Prostate gland (tissue), 2 donors: Measurements from ENCODE around the gene RAVER1. TPM values are rescaled to one million over a fixed set of nuclear protein-coding genes. Genes with fewer than 3 reads are reported as not detected.

Experiments used
- DNase-seq: peaks from one replicate; pipeline ENCODE4 v3.0.0-alpha.2; 2019; ENCODE audit warnings: low spot score
- H3K27ac ChIP-seq, 2 donors: fragments of 200-600 bp; sonication (generic); 2 replicates each; pipeline ENCODE4 v1.5.1; 2017 to 2019
- H3K27me3 ChIP-seq: fragments of 200-600 bp; sonication (generic); replicated peaks from 2 replicates; pipeline ENCODE4 v1.5.1; 2019; ENCODE audit not compliant: insufficient read depth
- H3K36me3 ChIP-seq, 2 donors: fragments of 200-600 bp; sonication (generic); 1 replicate in 1 of 2; 2 replicates in 1 of 2; pipeline versions ENCODE4 v1.5.1 to v1.8.1; 2017 to 2019
- H3K4me1 ChIP-seq: fragments of 200-600 bp; sonication (generic); replicated peaks from 2 replicates; pipeline ENCODE4 v1.5.1; 2019
- H3K4me3 ChIP-seq, 2 donors: fragments of 200-600 bp; sonication (generic); 2 replicates each; pipeline ENCODE4 v1.5.1; 2017 to 2019
- H3K9me3 ChIP-seq: fragments of 200-600 bp; sonication (generic); 2 replicates; pipeline ENCODE4 v1.5.1; 2017
- CTCF ChIP-seq, 4 experiments: fragments of 200-600 bp in 2 of 4; fragments of 450-650 bp in 2 of 4; sonication (generic) in 2 of 4; IDR thresholded peaks; 1 replicate in 3 of 4; 2 replicates in 1 of 4; pipeline ENCODE4 v1.5.1; 2016 to 2019; ENCODE audit warnings: antibody characterized with exemption in 4 of 4, mild to moderate bottlenecking in 2 of 4, moderate library complexity in 2 of 4
- POLR2A ChIP-seq: fragments of 450-650 bp; IDR thresholded peaks from one replicate; pipeline ENCODE4 v1.6.1; 2016; ENCODE audit warnings: antibody characterized with exemption, mild to moderate bottlenecking
- POLR2AphosphoS5 ChIP-seq: sonication (generic); formaldehyde crosslinking; IDR thresholded peaks from one replicate; pipeline ENCODE4 v1.6.1; 2017; ENCODE audit warnings: antibody characterized with exemption
- WGBS: methylation state at CpG from one replicate; pipeline ENCODE4 v1.1.5; 2018; 5-methylcytosine and 5-hydroxymethylcytosine counted together
- intact Hi-C: fragments of 100-400 bp; cut with DNase I; formaldehyde crosslinking; loops from one replicate; pipeline ENCODE4 v1.14.2; 2022
- total RNA-seq, 2 donors: library from RNA; depleted of rRNA; stranded (reverse); fragments of >200 nt; gene quantifications; one replicate each; pipeline ENCODE4 v1.1.0, GENCODE V29; 2016

RAVER1 gene
- total RNA-seq, 2 donors from 2014 or later: 50.2 to 53.2 TPM

DNA sequence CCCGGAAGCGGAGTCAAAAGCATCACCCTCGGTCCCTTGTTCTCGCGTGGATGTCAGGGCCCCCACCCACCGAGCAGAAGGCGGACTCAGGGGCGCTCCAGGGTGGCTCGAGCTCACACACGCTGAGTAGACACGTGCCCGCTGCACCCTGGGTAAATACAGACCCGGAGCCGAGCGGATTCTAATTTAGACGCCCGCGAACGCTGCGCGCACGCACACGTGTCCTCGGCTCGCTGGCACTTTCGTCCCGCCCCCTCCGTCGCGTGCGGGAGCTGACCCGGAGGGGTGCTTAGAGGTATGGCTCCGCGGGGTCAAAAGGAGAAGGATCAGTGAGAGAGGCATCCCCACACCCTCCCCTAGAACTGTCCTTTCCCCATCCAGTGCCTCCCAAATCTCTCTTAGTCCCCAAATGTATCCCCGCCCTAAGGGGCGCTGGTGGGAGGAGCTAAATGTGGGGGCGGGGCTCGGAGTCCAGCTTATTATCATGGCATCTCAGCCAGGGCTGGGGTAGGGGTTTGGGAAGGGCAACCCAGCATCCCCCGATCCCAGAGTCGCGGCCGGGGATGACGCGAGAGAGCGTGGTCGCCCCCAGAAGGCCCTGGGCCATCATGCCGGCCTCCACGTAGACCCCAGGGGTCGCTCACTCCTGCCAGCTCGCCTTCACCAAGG lies 44.0 kb downstream of the RAVER1 start:
- H3K9me3 ChIP-seq: no peaks in the 10 kb centered on the region
- intact Hi-C loops: no loop called here
- under 1% methylated on average over 50 of the region's 50 CpGs for WGBS
- TF ChIP-seq POLR2A: no peak
- no peak for TF ChIP-seq POLR2AphosphoS5
- no peak for TF ChIP-seq CTCF (IDR thresholded peaks at IDR 0.05)
- DNase-seq: no peak
- H3K27me3 ChIP-seq: peaks cover 45% of the 10 kb centered on the region
- no peaks in the 10 kb centered on the region for H3K36me3 ChIP-seq
- no peak overlapping the region for H3K27ac ChIP-seq
- peak overlapping the region; percentile 5 to 17 for H3K4me3 ChIP-seq
- peaks cover 2% of the 10 kb centered on the region for H3K4me1 ChIP-seq

DNA sequence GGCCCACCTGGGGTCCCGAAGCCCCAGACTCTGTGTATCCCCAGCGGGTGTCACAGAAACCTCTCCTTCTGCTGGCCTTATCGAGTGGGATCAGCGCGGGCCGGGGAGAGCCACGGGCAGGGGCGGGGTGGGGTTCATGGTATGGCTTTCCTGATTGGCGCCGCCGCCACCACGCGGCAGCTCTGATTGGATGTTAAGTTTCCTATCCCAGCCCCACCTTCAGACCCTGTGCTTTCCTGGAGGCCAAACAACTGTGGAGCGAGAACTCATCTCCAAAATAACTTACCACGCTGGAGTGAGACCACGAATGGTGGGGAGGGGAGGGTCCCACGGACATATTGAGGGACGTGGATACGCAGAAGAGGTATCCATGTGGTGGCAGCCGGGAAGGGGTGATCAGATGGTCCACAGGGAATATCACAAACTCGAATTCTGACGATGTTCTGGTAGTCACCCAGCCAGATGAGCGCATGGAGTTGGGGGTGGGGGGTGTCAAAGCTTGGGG lies 44.6 kb downstream of the RAVER1 start:
- Histone ChIP-seq H3K27me3 (peaks cover 40% of the 10 kb centered on the region), H3K36me3 (no peaks in the 10 kb centered on the region), H3K4me1 (peaks cover 2% of the 10 kb centered on the region), H3K9me3 (no peaks in the 10 kb centered on the region), H3K4me3 (peak overlapping the region; percentile 5 to 17), H3K27ac (no peak overlapping the region)
- 7% methylated on average over 23 of the region's 23 CpGs for WGBS
- TF ChIP-seq POLR2A (no peak), POLR2AphosphoS5 (no peak), CTCF (IDR thresholded peaks at IDR 0.05) (no peak)
- intact Hi-C loops: no loop called here
- DNase-seq: no peak

DNA sequence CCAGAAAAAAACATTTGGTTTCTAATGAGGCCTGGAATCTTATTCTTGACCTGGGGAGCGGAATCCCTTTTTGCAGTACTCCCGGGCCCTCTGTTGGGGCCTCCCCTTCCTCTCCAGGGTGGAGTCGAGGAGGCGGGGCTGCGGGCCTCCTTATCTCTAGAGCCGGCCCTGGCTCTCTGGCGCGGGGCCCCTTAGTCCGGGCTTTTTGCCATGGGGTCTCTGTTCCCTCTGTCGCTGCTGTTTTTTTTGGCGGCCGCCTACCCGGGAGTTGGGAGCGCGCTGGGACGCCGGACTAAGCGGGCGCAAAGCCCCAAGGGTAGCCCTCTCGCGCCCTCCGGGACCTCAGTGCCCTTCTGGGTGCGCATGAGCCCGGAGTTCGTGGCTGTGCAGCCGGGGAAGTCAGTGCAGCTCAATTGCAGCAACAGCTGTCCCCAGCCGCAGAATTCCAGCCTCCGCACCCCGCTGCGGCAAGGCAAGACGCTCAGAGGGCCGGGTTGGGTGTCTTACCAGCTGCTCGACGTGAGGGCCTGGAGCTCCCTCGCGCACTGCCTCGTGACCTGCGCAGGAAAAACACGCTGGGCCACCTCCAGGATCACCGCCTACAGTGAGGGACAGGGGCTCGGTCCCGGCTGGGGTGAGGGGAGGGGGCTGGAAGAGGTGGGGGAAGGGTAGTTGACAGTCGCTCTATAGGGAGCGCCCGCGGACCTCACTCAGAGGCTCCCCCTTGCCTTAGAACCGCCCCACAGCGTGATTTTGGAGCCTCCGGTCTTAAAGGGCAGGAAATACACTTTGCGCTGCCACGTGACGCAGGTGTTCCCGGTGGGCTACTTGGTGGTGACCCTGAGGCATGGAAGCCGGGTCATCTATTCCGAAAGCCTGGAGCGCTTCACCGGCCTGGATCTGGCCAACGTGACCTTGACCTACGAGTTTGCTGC lies 46.3 kb downstream of the RAVER1 start, which contains the start of gene ICAM4:
Gene ICAM4 (plus strand): TSS at position 153 of the 935 bp plus-strand sequence. CDS start 58 bp downstream, at position 211.
- H3K36me3 ChIP-seq: no peaks in the 10 kb centered on the region
- 27% methylated on average over 54 of the region's 59 CpGs for WGBS
- H3K27ac ChIP-seq: no peak within 1 kb of the TSS
- TF ChIP-seq POLR2A (no peak), POLR2AphosphoS5 (no peak), CTCF (IDR thresholded peaks at IDR 0.05) (no peak)
- H3K4me3 ChIP-seq: no peak within 1 kb of the TSS
- peaks cover 2% of the 10 kb centered on the region for H3K4me1 ChIP-seq
- peaks cover 25% of the 10 kb centered on the region for H3K27me3 ChIP-seq
- H3K9me3 ChIP-seq: no peaks in the 10 kb centered on the region
- intact Hi-C loops: no loop called here
- no peak for DNase-seq

GRCh38 chr19:10285393-10285792 lies 47.9 kb downstream of the RAVER1 start:
- TF ChIP-seq POLR2AphosphoS5 (no peak), CTCF (IDR thresholded peaks at IDR 0.05) (no peak), POLR2A (no peak)

More at GRCh38 chr19:10285393-10285792, 47.9 kb downstream of the RAVER1 start:
- H3K4me3 ChIP-seq: no peak overlapping the region
- no peaks in the 10 kb centered on the region for H3K9me3 ChIP-seq
- DNase-seq: no peak
- no peaks in the 10 kb centered on the region for H3K36me3 ChIP-seq
- H3K4me1 ChIP-seq: peaks cover 2% of the 10 kb centered on the region
- H3K27me3 ChIP-seq: peaks cover 16% of the 10 kb centered on the region
- WGBS: 90% methylated on average over 4 of the region's 4 CpGs
- H3K27ac ChIP-seq: no peak overlapping the region
- intact Hi-C loops: no loop called here
